Embryonic facial prominence (tissue), 1 donor: ENCODE measurements around the gene TRIM65.
"Not testable (repeated sequence)": the region's sequence is repeated elsewhere in the genome, so short reads cannot be mapped to it uniquely, and the experiment has no call there.

ENCODE experiments used
- DNase-seq: peaks from one replicate; pipeline ENCODE4 v3.0.0-alpha.2; 2016; ENCODE audit errors: extremely low spot score

Gene TRIM65

DNA sequence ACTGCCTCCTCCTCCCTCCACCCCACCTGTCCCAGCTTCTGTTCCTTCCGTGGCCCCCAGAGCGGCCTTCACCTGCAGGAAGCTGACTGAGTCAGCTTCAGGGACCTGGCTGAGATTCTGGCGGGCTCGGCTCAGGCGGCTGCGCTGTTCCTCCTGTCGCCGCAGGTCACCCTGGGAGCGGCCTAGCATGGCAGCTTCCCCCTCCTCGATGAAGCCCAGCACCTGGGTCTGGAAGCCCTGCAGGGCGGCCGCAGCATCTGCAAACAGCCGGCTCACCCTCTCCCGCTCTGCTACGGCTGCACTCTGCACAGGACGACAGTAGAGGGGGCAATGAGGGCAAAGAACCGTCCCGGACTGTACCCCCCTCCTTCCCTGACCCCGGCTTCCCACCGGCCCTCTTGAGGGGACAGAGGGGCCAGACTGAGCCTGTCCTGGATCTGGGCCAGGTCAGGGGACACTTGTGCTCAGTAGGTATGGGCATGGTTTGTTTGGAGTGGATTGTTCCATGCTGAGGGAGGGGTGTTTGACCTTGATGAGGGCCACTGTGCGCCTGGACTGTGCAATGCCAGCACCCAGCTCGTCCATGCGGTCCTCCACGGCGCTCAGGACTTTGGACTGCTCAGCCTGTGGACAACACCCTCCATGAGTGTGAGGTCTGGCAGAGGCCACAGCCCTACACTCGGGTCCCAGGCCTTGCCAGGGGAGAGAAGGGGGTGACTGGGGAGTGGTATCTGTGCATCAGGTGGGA lies 20.4 kb downstream of the TRIM65 start:
- no peak for DNase-seq

DNA sequence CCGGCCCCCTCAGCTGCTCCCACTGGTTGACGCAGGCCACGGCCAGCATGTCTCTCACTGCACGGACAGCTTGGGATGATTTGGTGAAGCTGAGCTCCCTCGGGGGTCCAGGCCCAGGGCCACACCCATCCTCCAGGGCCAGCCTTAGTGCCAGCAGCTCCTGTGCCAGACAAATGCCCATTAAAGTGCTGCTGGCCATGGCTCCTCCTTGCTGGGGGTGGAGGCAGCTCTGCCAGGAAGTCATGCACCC lies 20.9 kb downstream of the TRIM65 start:
- DNase-seq, result no peak

DNA sequence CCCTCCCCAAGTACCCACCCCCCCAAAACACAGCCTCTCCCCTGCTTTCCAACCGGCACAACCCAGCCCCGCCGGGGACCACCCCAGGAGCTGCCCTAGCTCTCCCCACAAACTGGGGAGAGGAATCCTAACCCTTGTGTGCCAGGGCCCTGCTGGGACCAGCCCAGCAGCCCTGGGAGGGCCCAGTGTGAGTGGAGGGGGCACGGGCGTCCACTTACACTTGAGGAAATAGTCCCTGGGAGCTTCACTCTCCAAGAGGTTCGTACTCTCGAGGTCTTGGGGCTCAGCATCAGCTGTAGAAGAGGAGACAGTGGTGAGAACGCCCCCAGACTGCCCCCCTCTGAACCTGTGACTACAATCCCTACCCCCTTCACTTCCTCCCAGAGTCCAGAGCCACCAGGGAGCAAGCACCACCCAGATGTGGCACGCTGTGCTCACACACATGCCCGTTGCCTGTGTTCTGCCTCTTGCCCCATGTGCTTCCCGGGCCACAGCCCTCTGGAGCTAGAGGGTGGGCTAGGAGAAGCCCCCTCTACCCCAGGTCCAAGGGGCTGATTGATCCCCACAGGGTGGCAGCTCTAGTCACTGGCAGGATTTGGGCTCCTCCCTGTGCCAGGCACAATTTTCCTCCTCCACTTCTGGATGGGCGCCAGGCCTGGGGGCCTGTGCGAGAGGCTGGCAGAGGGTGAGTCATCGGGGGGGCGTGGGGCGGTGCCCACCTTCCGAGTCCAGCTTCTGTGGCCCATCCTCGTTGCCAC lies 21.4 kb downstream of the TRIM65 start:
- no peak for DNase-seq

DNA sequence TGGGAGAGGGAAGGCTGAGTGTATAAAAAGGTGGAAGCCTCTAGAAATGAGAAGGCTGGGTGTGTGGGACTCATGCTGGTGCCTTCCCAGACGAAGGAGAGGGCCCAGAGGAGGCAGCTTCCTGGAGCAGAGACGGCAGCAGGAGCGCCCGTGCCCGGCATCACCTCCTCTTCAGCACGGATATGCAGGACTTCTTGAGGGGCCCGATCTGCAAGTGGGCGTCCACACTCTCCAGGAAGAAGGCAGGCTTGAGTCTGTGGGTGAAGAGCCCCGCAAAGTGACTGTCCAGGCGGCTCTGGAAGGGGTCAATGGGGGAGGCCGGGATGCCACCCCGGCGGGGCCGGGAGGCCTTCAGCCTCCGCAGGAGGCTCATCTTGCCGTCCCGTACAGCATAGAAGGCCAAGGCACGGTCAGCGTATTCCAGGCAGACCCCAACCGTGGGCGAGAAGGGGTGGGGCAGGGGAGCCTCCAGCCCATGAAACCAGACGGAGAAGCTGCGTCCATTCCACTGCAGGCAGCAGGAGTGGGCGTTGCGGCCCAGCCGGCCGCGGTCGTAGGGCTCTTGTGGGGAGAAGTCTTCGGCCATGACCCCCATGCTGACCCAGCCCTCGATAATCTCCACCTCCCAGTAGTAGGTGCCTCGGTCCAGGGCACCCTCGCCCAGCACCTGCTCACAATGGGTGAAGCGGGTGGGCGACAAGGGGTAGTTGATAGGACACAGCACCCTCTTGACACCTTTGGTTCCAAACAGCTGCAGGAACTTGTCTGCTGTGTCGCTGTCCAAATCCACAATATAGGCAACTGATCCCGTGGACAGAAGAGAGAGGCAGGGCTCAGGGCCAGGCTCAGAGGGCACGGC lies 22.2 kb downstream of the TRIM65 start:
- no peak for DNase-seq

DNA sequence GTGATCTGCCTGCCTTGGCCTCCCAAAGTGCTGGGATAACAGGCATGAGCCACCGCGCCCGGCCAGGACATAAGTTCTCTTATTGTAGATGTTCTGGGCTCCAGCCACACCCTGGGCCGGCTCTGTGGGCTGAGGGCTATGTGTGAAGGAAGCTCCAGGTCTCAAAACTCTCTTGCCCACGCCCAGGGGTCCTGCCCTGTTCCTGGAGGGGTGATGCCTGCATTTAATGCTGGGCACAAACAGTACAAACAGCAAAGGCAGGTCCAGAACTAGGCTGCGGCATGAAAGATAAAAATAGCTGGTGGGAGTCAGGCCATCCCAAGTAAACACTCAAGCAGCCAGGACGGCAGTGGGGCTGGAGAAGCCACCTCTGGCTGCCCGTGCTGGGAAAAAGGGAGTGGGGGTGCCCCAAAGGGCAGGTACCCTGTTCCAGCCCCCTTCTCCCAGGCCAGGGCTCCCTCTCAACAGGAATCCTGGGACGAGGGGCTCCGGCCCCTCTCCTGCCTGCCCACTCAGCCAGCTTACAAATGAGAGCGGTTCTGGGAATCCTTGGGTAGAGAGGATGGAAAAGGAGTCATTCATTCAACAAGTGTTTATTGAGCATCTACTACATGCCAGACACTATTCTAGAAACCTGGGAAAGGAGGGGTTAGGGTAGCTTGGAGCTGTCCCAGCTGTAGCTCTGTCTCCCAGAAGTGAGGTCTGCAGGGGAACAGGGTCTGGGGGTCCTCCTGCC lies 23.0 kb downstream of the TRIM65 start:
- no peak for DNase-seq

DNA sequence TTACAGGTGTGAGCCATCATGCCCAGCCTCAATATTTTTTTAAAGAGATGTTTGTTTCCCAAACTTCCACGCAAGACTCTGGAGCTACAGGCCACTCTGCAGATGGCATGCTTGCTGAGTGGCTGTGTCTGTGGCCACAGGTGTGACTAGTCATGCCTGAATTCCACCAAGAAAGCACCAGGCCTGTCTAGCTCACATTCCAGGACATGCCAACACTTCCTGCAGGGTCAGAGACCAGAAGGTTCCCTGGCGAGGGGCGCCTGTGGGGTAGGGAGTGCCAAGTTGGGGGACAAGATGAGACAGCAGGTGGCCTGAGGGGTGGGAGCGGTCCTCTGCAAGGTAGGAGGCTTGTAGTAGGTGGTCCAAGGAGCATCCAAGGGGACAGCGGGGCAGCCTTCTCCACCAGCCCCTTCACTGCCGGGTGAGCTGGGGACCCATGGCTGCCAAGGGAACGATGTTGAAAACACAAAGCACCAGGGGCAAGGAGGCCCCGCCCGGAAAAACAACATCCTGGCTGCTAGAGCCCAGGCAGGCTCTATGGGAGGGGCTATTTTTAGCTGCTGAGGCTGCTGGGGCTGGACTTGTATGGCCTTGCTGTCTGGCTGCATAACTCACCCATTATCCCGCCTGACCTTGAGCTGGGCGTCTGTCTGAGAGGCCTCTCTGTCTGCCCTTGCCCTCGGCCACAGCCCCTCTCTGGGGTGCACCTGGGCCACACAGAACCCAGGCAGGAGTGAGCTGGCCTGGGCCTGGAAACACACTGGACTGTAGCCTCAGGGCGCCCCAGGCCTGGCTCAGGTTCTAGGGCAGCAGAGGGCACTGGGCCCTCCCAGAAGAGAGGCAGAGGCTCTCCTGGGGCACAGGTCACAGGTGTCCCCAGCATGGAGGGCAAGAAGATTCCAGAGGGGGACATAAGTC lies 24.1 kb downstream of the TRIM65 start:
- DNase-seq, result peak; percentile 6

DNA sequence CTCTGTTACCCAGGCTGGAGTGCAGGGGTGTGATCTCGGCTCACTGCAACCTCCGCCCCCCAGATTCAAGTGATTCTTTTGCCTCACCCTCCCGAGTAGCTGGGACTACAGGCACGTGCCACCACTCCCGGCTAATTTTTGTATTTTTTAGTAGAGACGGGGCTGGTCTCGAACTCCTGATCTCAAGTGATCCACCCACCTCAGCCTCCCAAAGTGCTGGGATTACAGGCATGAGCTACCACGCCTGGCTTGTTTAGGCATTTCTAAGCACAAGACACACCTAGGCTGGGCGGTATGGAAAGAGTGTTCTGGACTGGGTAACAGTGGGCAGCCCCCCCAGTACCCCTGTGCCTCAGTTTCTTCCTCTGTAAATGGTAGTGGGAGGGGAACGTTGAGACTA lies 26.5 kb downstream of the TRIM65 start:
- not testable (repeated sequence) for DNase-seq

DNA sequence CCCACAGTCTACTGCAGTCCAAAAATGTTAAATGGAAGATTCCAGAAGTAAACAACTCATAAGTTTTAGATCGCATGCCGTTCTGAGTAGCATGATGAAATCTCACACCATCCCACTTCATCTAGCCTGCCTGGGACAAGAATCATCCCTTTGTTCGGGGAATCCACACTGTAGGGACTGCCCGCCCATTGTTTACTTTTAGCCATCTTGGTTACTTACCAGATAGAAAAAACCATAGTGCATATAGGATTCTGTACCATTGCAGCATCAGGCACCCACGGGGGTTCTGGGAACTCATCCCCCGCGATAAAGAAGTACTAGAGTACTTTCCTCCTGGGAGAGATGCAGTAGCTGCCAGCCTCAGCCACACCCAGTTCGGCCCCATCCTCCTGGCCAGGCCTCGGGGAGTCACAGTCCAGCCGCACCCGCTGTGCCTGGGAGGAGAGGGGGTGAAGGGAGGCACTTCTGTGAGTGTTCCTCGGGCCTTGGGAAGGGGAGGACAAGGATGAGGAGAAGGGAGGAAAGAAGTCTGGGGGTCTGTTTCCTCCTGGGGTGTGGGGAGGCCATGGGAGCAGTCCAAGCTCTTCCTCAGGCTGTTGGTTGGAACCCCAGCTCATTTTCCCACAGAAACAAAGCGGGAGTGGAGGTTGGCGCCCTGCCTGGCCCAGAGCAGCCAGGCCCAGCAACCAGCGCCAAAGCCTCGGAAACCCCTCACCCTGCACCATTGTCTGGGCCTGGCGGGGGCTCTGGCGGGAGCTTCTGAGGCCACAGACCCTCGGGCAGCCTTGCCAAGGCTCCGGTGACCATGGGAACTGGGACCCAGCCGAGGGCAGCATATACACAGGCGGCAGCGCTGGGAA lies 27.2 kb downstream of the TRIM65 start:
- no peak for DNase-seq

DNA sequence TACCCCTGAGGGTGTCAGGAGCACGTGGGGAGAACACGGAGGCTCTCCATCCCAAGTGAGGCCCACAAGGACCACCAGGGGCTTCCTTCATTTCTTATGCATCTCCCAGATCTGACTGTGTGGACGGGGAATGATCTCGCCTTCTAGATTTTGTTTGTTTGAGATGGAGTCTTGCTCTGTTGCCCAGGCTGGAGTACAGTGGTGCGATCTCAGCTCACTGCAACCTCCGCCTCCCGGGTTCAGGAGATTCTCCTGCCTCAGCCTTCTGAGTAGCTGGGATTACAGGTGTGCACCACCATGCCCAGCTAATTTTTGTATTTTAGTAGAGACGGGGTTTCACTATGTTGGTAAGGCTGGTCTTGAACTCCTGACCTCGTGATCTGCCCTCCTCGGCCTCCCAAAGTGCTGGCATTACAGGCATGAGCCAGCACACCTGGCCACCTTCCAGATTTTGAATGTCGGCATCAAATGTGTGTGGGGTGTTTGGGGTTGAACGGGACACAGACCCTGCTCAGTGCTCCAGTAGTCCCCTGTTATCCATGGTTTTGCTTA lies 27.9 kb downstream of the TRIM65 start:
- DNase-seq, result not testable (repeated sequence)

DNA sequence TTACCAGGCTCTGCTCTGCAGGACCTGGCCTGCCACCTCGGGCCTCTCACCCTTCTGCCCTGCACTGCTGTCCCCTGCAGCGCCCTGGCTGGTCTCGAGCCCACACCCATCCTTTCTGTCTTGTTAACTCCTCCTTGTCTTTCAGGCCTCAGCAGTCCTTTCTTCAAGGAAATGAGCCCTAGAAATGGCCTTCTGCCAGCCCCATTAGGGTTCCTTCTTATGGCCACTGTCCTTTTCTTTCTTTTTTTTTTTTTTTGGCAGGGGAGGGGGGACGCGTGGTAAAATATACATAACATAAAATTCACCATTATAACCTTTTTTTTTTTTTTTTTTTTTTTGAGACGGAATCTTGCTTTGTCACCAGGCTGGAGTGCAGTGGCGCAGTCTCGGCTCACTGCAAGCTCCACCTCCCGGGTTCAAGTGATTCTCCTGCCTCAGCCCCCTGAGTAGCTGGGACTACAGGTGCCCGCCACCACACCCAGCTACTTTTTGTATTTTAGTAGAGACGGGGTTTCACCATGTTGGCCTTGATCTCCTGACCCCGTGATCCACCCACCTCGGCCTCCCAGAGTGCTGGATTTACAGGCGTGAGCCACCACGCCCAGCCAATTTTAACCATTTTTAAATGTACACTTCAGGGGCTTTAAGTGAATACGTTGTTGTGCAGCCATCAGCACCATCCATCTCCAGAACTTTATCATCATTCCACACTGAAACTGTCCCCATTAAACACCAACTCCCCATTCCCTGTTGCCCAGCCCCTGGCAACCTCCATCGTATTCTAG lies 31.2 kb downstream of the TRIM65 start:
- not testable (repeated sequence) for DNase-seq

DNA sequence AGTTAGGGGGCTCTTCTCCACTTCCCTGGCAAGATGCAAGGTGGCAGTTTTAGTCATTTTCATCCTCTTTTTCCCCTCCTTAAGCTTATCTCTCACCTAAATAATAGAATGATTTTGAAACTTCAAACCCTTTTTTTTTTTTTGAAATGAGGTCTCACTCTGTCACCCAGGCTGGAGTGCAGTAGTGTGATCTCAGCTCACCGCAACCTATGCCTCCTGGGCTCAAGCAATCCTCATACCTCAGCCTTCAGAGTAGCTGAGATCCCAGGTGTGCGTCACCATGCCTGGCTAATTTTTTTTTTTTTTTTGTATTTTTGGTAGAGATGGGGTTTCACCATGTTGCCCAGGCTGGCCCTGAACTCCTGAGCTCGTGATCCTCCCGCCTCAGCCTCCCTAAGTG lies 31.9 kb downstream of the TRIM65 start:
- not testable (repeated sequence) for DNase-seq

DNA sequence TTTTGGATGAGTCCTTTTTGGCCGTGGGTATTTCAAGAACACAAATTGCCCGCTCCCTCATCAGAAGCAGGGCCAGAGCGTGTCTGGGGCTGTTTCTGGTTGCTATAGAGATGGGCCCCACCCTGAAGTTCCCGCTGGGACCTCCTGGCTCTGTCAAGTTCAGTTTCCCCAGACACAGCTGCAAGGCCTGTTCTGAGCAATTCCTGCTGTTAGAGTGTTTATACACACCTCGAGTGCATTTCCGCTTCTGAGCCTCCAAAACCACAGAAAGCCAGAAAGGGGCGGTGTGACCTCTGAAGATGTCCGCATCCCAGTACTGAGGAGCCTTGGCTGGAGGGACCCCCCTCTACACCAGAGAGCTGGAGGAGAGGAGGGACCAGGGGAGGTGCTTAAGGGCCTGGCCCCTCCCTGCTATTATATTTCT lies 32.3 kb downstream of the TRIM65 start:
- no peak for DNase-seq

DNA sequence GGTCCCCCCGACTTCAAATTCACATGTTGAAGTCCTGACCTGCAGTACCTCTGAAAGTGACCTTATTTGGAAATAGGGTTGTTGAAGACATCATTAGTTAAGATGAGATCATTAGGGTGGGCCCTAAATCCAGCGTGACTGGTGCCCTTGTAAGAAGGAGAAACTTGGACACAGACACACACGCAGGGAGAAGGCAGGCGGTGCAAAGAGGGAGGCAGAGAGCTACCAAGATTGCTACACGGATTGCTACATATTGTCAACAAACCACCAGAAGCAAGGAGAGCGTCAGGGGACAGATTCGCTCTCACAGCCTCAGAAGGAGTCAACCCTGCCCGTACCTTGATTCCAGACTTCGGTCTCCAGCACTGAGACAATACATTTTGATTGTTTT lies 34.8 kb downstream of the TRIM65 start:
- no peak for DNase-seq

DNA sequence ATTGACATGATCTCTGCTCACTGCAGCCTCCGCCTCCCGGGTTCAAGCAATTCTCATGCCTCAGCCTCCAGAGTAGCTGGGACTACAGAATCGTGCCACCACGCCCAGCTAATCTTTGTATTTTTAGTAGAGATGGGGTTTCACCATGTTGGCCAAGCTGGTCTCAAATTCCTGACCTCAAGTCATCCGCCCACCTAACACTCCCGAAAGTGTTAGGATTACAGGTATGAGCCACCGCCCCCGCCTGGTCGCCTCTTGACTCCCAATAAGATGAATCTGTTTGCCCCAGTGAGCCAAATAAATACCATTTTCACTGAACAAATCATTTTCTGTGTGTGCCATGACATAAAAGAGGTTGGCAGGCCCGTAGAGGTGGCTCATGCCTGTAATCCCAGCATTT lies 37.4 kb downstream of the TRIM65 start:
- not testable (repeated sequence) for DNase-seq

DNA sequence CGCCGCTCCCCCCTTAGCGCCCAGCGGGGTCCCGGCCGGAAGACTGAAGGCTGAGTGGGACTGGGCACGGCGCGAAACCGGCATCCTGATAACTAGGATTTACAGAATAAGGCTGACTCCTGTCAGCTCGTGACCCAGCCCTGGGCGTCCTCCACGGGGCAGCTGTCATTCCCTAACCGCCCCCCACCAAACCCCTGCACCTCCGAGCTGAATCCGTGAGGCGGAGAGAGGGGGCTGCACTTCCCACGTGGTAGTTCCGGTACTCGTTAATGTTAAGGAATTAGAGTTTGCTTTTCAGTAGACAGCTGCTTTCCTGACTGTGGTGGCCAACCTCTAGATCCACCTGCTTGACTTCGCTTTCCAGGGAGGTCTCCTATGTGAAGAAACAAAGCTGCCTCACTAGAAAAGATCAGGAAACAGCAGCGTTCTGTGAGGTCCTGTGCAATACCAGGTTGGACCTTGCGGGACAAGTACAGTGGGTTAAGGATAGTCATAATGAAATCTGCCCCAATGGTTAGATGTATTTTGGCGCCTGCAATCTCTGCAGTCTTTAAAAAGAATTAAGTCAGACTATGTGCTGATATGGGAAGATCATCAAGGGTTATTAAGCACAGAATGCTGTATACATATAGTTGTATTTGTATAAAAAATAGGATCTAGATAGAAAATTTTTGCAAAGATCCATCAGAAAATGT lies 40.5 kb downstream of the TRIM65 start:
- no peak for DNase-seq

DNA sequence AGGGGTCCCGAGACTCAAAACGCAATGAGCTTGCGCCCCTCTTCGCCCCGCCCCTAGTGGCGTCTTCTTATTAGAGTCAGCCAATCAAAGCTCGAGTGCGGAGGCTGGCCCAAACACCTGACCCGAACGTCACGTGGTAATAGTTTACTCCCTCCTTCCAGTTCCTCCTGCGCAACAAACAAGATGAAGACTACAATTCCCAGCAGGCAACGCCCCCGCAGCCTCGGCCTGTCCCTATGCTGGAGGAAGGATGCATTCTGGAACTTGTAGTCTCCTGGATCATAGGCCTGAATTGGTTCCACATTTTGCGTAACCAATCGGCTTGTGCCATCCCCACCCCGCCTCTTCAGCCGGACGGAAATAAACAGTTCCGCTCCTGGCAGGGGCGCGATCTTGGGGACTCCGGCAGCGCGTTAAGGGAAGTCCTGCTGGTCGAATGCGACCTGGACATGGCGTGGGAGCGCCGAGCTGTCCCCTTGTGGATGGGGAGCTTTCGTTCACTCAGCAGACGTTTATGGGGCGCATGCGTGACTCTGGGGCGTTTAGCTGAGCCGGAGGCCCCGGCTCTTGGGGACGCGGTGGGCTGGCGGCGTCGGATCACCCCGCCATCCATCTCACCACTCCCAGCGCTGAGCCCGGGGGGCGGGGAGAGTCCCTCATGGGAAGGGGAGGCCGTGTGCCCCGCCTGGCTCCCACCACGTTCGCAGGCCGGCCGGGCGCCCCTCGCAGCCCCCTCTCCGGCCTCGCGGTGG lies 41.3 kb downstream of the TRIM65 start, which contains the start of gene WBP2:
Gene WBP2 (minus strand): TSS at position 26 of the 752 bp plus-strand sequence. CDS start 38 bp downstream, outside the sequence.
- peak; percentile 100 for DNase-seq

DNA sequence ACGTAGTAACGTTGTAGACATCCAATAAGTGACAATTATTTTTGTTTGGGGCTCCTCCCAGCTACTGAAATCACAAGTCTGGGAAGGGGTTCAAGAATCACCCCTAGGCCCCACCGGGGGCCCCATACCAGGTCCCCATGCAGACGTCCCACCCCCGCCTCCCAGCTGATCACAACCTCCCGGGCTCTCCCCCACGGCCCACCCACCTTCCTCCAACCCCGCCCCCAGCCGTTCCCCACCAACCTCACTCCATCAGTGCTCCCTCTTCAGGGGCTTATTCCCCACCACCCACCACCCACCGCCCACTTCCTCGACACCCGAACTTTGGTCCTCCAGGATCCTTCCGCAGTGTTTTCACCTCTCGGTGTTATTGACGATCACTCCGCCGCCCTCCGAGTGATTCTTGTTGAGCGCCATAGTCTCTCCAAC lies 41.9 kb downstream of the TRIM65 start:
- DNase-seq, result no peak
